GM12865 (cell line): ENCODE measurements around the gene TNFSF13B.

ENCODE experiments used
- DNase-seq: peaks from one replicate; pipeline ENCODE4 v3.0.0; 2010; ENCODE audit warnings: low read depth
- H3K4me3 ChIP-seq: 2 replicates; pipeline ENCODE4 v1.5.1; 2011; ENCODE audit warnings: mild to moderate bottlenecking, low read depth, low read length, control low read depth
- CTCF ChIP-seq: IDR thresholded peaks from 2 replicates; pipeline ENCODE4 v1.5.1; 2011; ENCODE audit warnings: low read length, control low read depth, low read depth, inconsistent platforms; ENCODE audit not compliant: insufficient read depth; ENCODE audit errors: missing control alignments

The TNFSF13B gene

DNA sequence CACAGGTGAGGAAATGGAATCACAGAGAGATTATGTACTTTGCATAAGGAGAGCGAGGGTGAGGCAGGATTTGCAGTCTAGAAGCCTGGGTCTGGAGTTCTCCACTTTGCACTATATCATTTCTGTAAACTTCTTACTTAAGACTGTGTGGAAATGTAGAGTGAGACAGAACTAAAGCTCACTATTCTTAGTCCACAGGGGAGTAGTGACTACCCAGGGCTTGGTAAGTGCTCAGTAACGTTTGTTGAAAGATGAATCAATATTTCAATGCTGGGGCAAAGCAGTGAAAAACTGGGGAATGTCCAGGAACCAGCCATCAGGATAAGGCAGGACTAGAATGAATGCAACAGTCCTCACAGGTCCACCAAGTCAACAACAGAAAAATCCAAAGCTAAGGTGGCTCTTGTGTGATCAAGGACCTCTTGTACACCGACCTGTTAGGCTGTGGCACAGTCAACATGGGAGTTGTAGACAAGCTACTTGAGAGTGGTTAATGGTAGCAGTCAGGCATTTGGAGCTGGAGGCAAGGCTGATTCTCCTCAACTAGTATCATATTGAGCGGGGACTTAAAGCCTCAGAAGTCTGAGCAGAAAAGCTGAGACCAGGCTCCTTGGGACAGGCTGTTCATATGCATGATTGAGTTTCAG lies 929 bp upstream of the TNFSF13B start:
- TF ChIP-seq CTCF, result no peak

DNA sequence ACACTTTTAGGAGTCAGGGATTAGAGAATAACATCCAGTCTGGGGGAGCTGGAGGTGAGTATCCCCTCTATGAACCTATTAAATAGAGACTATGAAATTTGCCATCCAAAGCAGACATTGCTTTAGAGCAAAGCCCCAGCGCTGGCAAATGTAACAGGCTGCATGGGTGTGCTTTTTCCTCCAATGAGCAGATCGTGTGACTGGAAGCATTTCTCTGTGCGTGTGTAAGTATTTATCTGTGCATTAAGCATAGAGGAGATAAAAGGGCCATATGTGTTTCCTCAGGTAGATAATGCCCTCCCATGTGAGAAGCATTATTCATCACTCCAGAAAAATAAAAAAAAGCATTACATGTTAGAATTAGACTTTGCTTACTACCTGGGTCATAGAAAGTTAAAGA lies 924 bp downstream of the TNFSF13B start:
- TF ChIP-seq CTCF, result no peak
- peak; percentile 11 for DNase-seq
- peak overlapping the region; percentile 66 for H3K4me3 ChIP-seq

More for the DNA sequence above, 929 bp upstream of the TNFSF13B start:
- DNase-seq, result peak; percentile 32
- H3K4me3 ChIP-seq, result no peak overlapping the region

- no peak overlapping the region for H3K4me3 ChIP-seq
- DNase-seq, result no peak
- TF ChIP-seq CTCF, result no peak
Observed at GRCh38 chr13:108272333-108272732, 2.8 kb downstream of the TNFSF13B start.

GRCh38 chr13:108273429-108274118 lies 4.1 kb downstream of the TNFSF13B start:
- no peak for TF ChIP-seq CTCF
- no peak overlapping the region for H3K4me3 ChIP-seq
- DNase-seq, result no peak

GRCh38 chr13:108274718-108275117 lies 5.2 kb downstream of the TNFSF13B start:
- no peak for DNase-seq
- H3K4me3 ChIP-seq, result no peak overlapping the region
- TF ChIP-seq CTCF, result no peak

DNA sequence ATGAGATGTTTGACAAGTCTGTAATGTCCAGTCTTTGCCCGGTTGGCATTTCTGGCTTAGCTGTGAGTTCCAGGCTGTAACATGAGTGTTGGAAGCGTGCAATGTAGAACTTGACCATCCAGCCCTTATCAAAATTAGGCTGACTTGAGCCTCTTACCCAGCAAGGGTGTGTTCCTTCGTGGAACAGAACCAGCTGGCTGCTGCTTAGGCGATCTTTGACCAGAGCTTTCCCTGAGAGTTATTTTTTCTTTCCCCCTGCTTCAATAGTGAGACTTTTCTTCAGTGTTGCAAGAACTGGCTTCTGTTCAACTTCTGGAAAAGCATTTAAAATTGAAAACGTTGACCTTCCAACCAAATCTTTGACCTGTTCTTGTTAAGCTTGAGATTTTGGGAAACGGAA lies 6.5 kb downstream of the TNFSF13B start:
- H3K4me3 ChIP-seq, result no peak overlapping the region
- no peak for TF ChIP-seq CTCF
- DNase-seq, result no peak
